H9 (cell line): ENCODE measurements around the gene GPX7. TPM values are rescaled to one million over a fixed set of nuclear protein-coding genes. Genes with fewer than 3 reads are reported as not detected.

ENCODE experiments used
- DNase-seq: peaks from one replicate; pipeline ENCODE4 v3.0.0-alpha.2; 2017
- H2AFZ ChIP-seq: one replicate; pipeline ENCODE4 v1.6.1; 2013; ENCODE audit warnings: mild to moderate bottlenecking, low read length, control low read depth, moderate library complexity
- H2AK5ac ChIP-seq: 2 replicates; pipeline ENCODE4 v1.6.1; 2013; ENCODE audit warnings: low read length, control low read depth, mixed read lengths; ENCODE audit not compliant: insufficient read length
- H2BK120ac ChIP-seq: one replicate; pipeline ENCODE4 v1.6.1; 2013; ENCODE audit warnings: low read depth, mild to moderate bottlenecking, low read length, control low read depth, inconsistent platforms; ENCODE audit not compliant: poor library complexity, severe bottlenecking
- H2BK12ac ChIP-seq: 2 replicates; pipeline ENCODE4 v1.6.1; 2013; ENCODE audit warnings: low read length, control low read depth, mixed read lengths, low read depth; ENCODE audit not compliant: insufficient read length
- H2BK15ac ChIP-seq: 2 replicates; pipeline ENCODE4 v1.6.1; 2013; ENCODE audit warnings: low read depth, low read length, control low read depth
- H2BK20ac ChIP-seq: one replicate; pipeline ENCODE4 v1.6.1; 2013; ENCODE audit warnings: low read depth, mild to moderate bottlenecking, low read length, control low read depth, inconsistent platforms; ENCODE audit not compliant: poor library complexity, severe bottlenecking
- H2BK5ac ChIP-seq: 2 replicates; pipeline ENCODE4 v1.6.1; 2013; ENCODE audit warnings: low read length, control low read depth, mixed read lengths; ENCODE audit not compliant: insufficient read length
- H3K14ac ChIP-seq: 2 replicates; pipeline ENCODE4 v1.6.1; 2013; ENCODE audit warnings: low read length, control low read depth; ENCODE audit not compliant: insufficient read depth
- H3K18ac ChIP-seq: 2 replicates; pipeline ENCODE4 v1.6.1; 2013; ENCODE audit warnings: low read depth, mild to moderate bottlenecking, mixed read lengths, low read length, control low read depth; ENCODE audit not compliant: insufficient read length
- H3K23ac ChIP-seq: 2 replicates; pipeline ENCODE4 v1.6.1; 2013; ENCODE audit warnings: low read length, control low read depth, mixed read lengths, low read depth; ENCODE audit not compliant: insufficient read length
- H3K23me2 ChIP-seq: 2 replicates; pipeline ENCODE4 v1.6.1; 2013; ENCODE audit warnings: low read depth, mild to moderate bottlenecking, mixed read lengths, low read length, control low read depth; ENCODE audit not compliant: insufficient read length, poor library complexity, severe bottlenecking
- H3K27ac ChIP-seq: 2 replicates; pipeline ENCODE4 v1.5.1; 2013; ENCODE audit warnings: low read length, control low read depth, mixed read lengths, low read depth; ENCODE audit not compliant: insufficient read length
- H3K27me3 ChIP-seq: 2 replicates; pipeline ENCODE4 v1.6.1; 2013; ENCODE audit warnings: low read length, control low read depth, inconsistent platforms; ENCODE audit not compliant: insufficient read depth
- H3K4ac ChIP-seq: 2 replicates; pipeline ENCODE4 v1.6.1; 2013; ENCODE audit warnings: low read depth, mild to moderate bottlenecking, control low read depth, inconsistent platforms, low read length, moderate library complexity
- H3K4me1 ChIP-seq: 2 replicates; pipeline ENCODE4 v1.6.1; 2013; ENCODE audit warnings: low read length, control low read depth, inconsistent platforms; ENCODE audit not compliant: insufficient read depth
- H3K4me2 ChIP-seq: 2 replicates; pipeline ENCODE4 v1.6.1; 2013; ENCODE audit warnings: low read length, control low read depth, mixed read lengths; ENCODE audit not compliant: insufficient read length, insufficient read depth
- H3K56ac ChIP-seq: 2 replicates; pipeline ENCODE4 v1.6.1; 2013; ENCODE audit warnings: low read depth, mild to moderate bottlenecking, mixed read lengths, low read length, control low read depth; ENCODE audit not compliant: insufficient read length
- H3K79me1 ChIP-seq: 2 replicates; pipeline ENCODE4 v1.6.1; 2013; ENCODE audit warnings: low read depth, mild to moderate bottlenecking, moderate library complexity, low read length, control low read depth, inconsistent platforms; ENCODE audit not compliant: insufficient read depth, poor library complexity, severe bottlenecking
- H3K79me2 ChIP-seq: 2 replicates; pipeline ENCODE4 v1.6.1; 2013; ENCODE audit warnings: low read length, control low read depth, inconsistent platforms; ENCODE audit not compliant: insufficient read depth
- H3K9ac ChIP-seq: 2 replicates; pipeline ENCODE4 v1.6.1; 2013; ENCODE audit warnings: low read length, control low read depth, mixed read lengths; ENCODE audit not compliant: insufficient read length; ENCODE audit errors: extremely low read depth
- H3K9me3 ChIP-seq: one replicate; pipeline ENCODE4 v1.6.1; 2013; ENCODE audit warnings: low read depth, low read length, inconsistent platforms; ENCODE audit not compliant: control insufficient read depth
- H3T11ph ChIP-seq: one replicate; pipeline ENCODE4 v1.6.1; 2013; ENCODE audit warnings: mild to moderate bottlenecking, low read length, control low read depth, inconsistent platforms
- H4K20me1 ChIP-seq: one replicate; pipeline ENCODE4 v1.6.1; 2013; ENCODE audit not compliant: control insufficient read depth, insufficient read length, insufficient read depth
- H4K5ac ChIP-seq: 2 replicates; pipeline ENCODE4 v1.6.1; 2013; ENCODE audit warnings: low read depth, mild to moderate bottlenecking, mixed read lengths, low read length, control low read depth; ENCODE audit not compliant: insufficient read length
- H4K8ac ChIP-seq: replicated peaks from 2 replicates; pipeline ENCODE4 v1.6.1; 2013; ENCODE audit warnings: low read length, control low read depth, mixed read lengths, low read depth; ENCODE audit not compliant: insufficient read length
- H4K91ac ChIP-seq: 2 replicates; pipeline ENCODE4 v1.6.1; 2013; ENCODE audit warnings: low read depth, mild to moderate bottlenecking, moderate library complexity, mixed read lengths, low read length, control low read depth; ENCODE audit not compliant: insufficient read length
- H3K27ac Mint-ChIP-seq, 3 experiments: 2 replicates in 2 of 3; 3 replicates in 1 of 3; pipeline ENCODE4 v1.8.0; 2020 to 2021; ENCODE audit warnings: mixed read lengths in 3 of 3, mild to moderate bottlenecking in 1 of 3, moderate library complexity in 1 of 3
- H3K27me3 Mint-ChIP-seq: 2 replicates; pipeline ENCODE4 v1.8.0; 2021; ENCODE audit warnings: low read depth, mild to moderate bottlenecking, moderate library complexity, mixed read lengths
- H3K36me3 Mint-ChIP-seq, 3 experiments: 2 replicates in 2 of 3; 3 replicates in 1 of 3; pipeline ENCODE4 v1.8.0; 2020 to 2021; ENCODE audit warnings: low read depth in 3 of 3, mixed read lengths in 3 of 3; ENCODE audit not compliant: insufficient read depth in 1 of 3
- H3K4me1 Mint-ChIP-seq, 2 experiments: 2 replicates each; pipeline ENCODE4 v1.8.0; 2020; ENCODE audit warnings: mixed read lengths in 2 of 2
- H3K4me3 Mint-ChIP-seq, 2 experiments: 2 replicates in 1 of 2; 3 replicates in 1 of 2; pipeline ENCODE4 v1.8.0; 2020 to 2021; ENCODE audit warnings: mild to moderate bottlenecking in 2 of 2, mixed read lengths in 2 of 2, moderate library complexity in 1 of 2
- H3K9me3 Mint-ChIP-seq, 2 experiments: 2 replicates in 1 of 2; 3 replicates in 1 of 2; pipeline ENCODE4 v1.8.0; 2020; ENCODE audit warnings: mild to moderate bottlenecking in 2 of 2, mixed read lengths in 2 of 2, moderate library complexity in 1 of 2
- CTCF ChIP-seq: fragments of 200-600 bp; sonication (generic); conservative IDR thresholded peaks from 3 replicates; pipeline ENCODE4 v1.8.0; 2021; ENCODE audit warnings: antibody characterized with exemption, mild to moderate bottlenecking
- WGBS: extraction: QIAGEN DNeasy Blood & Tissue Kit; methylation state at CpG from one replicate; pipeline ENCODE4 v1.1.7; 2013; ENCODE audit warnings: missing lambda C conversion rate, low lambda C conversion rate, mixed read lengths; ENCODE audit not compliant: insufficient read length; ENCODE audit errors: extremely low coverage; 5-methylcytosine and 5-hydroxymethylcytosine counted together
- total RNA-seq: library from RNA; stranded (reverse); gene quantifications from 2 replicates; pipeline ENCODE4 v1.2.1, GENCODE V29; 2021

GPX7 gene
- total RNA-seq, 1 experiment from 2014 or later, result 12.1 TPM

- peaks cover 6 to 8% of the 10 kb centered on the region in 2 experiments; a peak in 3 of 4 replicates for H3K4me1 Mint-ChIP-seq
- H3T11ph ChIP-seq, result no peak overlapping the region
- WGBS, result no CpG with 5 or more reads among the region's 6 CpGs
Measured at GRCh38 chr1:52640697-52641096, 38.5 kb downstream of the GPX7 start.

More at GRCh38 chr1:52640697-52641096, 38.5 kb downstream of the GPX7 start:
- H3K9me3 Mint-ChIP-seq, result no peaks in the 10 kb centered on the region; a peak in 1 of 5 replicates
- Histone ChIP-seq H3K4ac (no peak overlapping the region), H2BK5ac (no peak overlapping the region), H3K27ac (no peak overlapping the region), H3K27me3 (no peaks in the 10 kb centered on the region), H2BK120ac (no peak overlapping the region), H2BK15ac (no peak overlapping the region), H3K18ac (no peak overlapping the region), H4K20me1 (no peaks in the 10 kb centered on the region), H3K23me2 (no peaks in the 10 kb centered on the region), H2BK12ac (no peak overlapping the region), H3K4me2 (no peak overlapping the region), H3K23ac (no peak overlapping the region), H3K79me2 (no peaks in the 10 kb centered on the region), H3K9me3 (no peaks in the 10 kb centered on the region), H2AK5ac (no peak overlapping the region), H3K9ac (no peak overlapping the region), H2AFZ (no peak overlapping the region), H3K4me1 (no peaks in the 10 kb centered on the region), H4K5ac (no peak overlapping the region), H3K79me1 (no peaks in the 10 kb centered on the region), H4K8ac (no peak overlapping the region), H2BK20ac (no peak overlapping the region), H3K14ac (no peak overlapping the region), H4K91ac (no peak overlapping the region), H3K56ac (no peak overlapping the region)
- no peaks in the 10 kb centered on the region; a peak in 1 of 7 replicates for H3K36me3 Mint-ChIP-seq
- H3K4me3 Mint-ChIP-seq, result no peak overlapping the region
- H3K27ac Mint-ChIP-seq, result no peak overlapping the region
- TF ChIP-seq CTCF, result no peak
- DNase-seq, result no peak
- H3K27me3 Mint-ChIP-seq, result peaks cover 36% of the 10 kb centered on the region
